ENCODE measurements around the gene PHRF1.
A peak's percentile ranks its signal among the peaks of the same experiment; 100 is the strongest.

PHRF1 gene

DNA sequence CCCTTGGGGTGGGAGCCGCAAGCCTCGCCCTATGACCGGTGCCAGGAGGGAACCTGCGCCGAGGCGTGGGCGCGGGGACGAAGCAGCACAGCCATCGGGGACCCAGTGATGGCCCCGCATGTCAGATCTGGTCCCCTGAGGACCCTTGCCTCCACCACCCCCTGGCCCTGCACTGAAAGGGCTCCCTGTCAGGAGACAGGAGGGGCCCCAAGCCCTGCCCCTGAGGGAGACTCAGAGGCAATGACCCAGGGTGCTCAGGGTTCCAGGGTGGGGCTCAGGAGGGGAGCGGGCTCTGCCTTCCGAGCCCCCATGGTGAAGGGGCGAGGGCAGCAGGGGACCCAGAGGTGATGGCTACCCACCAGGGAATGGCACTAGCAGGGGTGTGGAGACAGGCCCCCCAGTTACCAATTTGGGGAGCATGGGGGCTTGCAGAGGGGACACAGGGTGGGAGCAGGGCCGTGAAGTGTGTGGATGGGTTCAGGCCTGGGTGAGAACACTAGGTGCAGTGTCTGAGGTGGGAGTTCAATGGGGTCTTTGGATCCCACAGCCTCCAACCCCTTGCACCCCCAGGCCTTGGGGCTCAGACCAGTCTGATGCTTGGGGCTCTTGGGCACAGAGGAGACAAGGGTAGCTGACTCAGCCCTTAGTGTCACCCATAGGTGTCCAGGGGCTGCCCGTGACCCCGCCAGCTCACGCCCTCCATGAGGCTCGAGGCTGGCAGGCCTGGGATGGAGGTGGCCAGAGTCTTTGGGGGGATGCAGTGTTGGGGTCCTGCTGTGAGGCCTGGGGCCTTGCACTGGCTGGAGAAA is 38.4 kb upstream of the PHRF1 start:
- DNase-seq, result no peak

- no peak for DNase-seq
Measured at GRCh38 chr11:538431-539051, 37.7 kb upstream of the PHRF1 start.

- no peak for DNase-seq
Measured at GRCh38 chr11:539971-540481, 36.2 kb upstream of the PHRF1 start.

DNA sequence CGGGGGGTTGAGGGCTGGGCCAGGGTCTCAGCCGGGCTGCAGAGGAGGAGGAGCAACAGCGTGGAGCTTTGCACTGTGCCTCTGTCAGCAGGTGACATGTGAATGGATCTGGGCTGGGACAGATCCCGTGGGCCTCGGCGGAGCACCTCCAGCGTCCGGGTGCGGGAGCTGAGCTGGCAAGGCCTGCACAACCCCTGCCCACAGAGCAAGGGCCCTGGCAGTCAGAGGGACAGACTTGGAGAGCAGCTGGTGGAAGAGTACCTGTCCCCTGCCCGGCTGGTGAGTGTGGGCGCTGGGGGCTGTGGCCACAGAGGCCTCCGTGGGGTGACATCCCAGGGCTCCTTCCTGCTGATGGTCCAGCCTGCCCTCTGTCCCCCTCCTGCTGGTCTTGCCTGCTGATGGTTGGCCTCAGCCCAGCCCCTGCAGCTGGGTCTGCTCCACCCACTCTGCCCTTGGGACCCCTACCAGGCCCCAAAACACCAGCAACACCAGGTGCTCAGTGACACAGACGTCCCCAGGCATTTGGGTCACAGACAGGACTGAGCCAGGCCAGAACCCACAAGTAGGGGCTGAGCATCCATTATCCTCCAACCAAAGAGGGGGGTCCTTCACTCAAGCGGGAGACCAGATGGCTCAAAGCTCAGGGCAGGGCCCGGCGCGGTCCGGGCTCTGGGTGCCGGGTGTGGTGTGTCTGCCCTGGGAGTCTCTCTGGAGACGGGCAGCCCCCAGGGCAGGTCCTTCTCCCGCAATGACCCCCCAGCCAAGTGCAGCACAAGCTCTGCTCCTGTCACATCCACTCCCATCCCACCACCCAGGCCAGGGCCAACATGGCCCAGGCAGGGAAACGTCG is 35.5 kb upstream of the PHRF1 start:
- no peak for DNase-seq

DNA sequence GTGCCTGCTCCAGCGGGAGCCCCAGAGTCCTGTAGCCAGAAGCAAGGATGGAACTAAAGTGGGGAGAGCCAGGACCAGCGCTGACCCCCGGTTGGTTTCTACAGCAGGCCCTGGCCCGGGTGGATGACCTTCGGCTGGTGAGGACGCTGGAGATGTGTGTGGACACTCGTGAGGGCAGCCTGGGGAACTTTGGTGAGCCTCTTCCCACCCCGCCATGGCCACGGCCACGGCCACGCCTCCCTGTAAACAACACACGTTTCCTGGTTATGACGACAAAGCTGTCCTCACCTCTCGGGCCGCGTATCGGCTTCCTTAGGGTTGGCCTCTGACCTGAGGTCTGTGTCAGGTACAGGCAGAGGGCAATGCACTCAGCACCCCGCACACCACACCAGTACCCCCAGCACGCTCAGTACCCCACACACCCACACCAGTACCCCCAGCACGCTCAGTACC is 34.8 kb upstream of the PHRF1 start:
- DNase-seq, result no peak

DNA sequence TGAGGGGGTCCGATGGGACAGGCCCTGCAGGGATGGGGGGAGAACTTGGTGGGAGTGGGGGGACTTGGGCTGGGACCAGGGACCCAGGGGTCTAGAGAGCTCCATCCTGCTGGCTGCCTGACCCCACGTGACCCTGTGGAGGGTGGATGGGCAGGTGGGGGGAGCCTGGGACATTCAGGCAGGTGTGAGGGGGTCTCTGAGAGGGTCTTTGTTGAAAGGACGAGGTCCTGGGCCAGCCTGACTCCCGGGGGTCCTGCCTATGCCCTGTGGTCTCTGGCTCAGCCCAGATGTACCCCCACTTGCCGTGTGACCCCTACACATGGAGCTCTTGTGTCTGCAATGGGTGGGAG is 31.5 kb upstream of the PHRF1 start:
- DNase-seq, result no peak

DNA sequence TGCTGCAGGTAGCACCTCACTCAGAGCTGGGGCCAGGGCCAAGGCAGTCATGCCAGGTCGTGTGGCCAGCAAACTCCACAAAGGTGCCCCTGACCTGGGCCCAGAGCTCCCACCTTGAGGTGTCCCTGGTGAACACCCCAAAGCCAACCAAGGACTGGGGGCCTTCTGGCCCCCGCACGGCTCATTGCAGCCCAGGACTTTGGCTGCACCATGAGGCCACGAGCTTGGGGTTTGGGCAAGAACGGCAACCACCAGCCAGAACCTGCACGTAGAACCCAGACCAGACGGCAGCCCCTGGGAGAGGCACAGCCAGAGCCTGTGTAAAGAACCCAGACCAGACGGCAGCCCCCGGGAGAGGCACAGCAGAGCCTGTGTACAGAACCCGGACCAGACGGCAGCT is 31.1 kb upstream of the PHRF1 start:
- DNase-seq, result no peak

DNA sequence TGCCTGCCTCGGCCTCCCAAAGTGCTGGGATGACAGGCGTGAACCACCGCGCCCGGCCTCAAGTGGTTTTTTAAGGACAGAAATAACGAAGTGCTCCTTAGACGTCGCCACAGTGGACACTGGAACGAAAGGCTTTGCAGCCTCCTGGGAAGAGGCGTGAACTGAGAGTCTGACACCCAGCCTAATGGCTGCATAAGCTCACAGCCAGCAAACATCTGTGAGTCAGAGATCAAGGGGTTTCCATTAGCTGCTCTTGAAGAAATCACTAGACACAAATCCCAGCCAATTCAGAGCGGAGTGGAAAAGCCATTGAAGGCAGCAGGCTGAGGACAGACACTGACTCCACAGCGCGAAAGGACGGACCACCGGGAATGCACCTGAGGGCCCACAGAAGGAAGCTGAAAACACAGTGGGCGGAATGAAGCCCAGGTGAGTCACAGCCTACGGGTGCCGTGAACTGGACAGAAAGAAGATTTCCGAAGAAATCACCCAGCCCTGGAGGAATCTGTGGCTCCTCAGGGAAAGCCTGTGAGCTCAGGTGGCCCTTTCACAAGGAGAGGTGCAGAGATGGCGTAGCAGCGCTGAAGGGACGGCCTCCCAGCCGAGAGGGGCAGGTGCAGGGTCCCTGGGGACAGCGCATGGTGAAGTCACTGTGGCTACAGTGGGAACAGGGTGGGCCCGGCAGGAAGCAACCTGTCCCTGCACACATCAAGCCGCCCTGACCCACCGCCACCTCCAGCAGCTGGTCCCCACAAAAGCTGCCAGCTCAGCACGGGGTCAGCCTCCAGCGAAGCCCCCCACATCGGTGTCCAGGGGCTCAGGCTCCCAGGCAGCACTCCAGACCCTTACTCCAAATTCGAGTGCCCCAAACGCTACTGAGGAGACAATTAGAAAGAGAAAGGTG is 27.3 kb upstream of the PHRF1 start:
- DNase-seq, result no peak

GRCh38 chr11:550021-550745 is 26.1 kb upstream of the PHRF1 start:
- no peak for DNase-seq

DNA sequence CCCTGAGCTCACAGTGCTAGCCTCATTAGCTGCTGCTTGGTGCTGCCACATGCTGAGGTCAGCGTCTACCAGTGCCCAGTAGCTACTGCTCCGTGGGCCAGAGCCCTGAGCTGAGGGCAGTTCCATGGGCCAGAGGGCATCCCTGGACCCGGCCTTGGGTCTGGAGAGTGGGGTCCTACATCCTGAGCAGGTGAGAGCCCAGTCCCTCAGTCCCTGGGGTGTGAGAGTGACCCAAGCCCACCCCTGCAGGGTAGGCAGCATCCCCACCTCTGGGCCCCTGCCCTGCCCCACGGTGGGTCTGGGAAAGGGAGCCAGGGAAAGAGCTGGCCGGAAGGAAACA is 25.6 kb upstream of the PHRF1 start:
- no peak for DNase-seq

GRCh38 chr11:551131-551530 is 25.1 kb upstream of the PHRF1 start:
- no peak for DNase-seq

DNA sequence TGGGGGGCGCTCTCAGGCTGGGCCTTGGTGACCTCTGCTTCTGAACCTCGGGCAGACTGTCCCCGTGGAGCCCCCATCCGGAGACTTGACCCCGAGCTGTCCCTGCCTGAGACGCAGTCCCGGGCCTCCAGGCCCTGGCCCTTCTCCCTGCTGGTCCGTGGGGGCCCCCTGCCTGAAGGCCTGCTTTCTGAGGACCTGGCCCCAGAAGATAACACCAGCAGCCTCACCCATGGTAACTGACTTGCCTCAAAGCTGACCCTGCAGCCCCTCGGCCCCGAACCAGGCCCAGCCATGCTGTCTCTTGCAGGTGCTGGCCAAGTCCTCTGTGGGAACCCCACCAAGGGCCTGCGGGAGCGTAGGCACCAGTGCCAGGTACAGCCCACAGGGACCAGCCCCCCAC is 24.7 kb upstream of the PHRF1 start:
- no peak for DNase-seq

DNA sequence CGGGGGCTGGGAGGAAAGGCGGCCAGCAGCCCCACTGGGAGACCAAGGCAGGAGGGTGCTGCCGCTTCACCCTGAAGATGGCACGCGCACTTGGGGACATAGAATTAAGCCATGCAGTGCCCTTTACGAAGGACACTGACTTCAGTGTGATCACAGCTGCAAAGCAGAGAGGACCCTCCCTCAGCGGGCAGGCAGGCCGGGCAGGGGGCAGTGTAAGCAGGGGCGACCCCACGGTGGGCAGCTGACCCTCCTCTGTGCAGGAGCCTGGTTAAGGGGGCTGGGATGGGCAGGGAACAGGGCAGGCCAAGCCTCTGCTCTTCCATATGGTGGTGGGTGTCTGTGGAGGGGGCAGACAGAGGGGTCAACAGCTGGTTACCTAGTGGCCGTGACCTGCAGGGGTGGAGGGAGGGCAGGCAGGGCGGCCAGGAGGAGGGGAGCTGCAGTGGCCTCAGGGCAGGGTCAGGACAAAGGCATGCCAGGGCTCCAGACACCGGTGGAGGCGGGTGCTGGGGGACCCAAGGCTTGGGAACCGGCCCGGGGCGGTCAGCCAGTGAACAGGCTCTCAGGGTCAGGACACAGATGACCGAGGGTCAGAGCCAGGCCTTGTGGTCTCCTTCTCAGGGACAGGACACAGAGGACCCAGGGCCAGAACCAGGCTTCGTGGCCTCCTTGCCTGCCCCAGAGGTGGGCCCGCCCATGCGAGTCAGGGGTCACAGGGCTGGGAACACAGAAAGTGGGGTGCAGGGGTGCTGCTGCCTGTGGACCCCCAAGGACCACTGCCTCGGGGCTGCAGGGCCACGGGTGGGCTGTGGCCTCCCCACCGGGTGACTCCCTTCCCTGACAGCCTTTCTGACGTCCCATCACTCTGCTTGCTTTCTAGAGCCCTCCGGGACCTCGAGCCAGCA is 22.9 kb upstream of the PHRF1 start:
- DNase-seq, result no peak

DNA sequence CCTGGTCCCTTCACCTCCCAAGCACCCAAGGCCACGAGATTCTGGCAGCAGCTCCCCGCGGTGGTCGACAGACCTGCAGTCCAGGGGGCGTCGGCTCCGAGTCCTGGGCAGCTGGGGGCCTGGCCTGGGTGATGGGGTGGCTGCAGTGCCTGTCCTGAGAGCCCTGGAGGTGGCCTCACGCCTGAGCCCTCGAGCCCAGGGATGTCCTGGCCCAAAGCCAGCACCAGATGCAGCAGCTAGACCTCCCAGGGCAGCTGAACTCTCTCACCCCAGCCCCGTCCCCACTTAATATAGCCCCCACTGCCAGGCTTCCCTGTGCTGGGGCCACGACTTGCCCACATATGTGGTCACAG is 22.3 kb upstream of the PHRF1 start:
- DNase-seq, result no peak

DNA sequence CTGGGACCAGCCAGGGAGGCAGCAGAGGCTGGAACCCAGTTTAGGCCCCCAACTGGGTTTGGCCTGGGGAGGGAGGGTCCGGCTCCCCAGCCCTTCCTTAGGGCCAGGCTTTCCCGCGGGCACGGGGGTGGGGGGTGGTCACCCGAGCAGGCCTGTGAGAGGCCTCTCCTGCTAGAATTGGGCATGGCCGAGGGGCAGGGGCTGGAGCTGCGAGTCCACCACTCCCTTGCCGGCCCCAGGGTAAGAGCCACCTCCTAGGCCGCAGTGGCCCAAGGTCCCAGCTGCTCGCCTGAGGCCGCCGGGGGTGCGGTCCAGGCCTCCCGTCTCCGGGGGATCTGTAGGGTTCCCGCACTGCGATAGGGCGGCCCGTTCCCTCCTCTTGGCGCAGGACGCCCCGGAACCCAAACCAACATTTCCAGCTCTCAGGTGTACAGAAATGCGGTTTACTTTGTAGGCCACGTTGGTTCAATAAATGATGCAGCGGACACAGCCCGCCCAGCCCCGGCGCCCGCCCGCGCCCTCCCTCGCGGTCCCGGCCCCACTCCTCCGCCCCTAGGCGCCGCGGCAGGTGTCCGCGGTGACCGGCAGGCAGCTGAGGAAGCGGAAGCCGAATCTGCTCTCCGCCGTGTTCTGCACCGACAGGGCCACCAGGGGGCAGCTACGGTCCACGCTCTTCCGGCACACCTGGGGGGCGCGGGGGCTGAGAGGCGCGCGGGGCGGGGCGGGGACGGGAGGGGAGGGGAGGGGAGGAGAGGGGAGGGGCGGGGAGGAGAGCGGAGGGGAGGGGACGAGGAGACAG is 21.6 kb upstream of the PHRF1 start:
- peak; percentile 55 to 76 (median 71) for DNase-seq

- DNase-seq, result peak in 2 of 6 experiments; percentile 46 to 54
Measured at GRCh38 chr11:555227-555779, 21.0 kb upstream of the PHRF1 start.

DNA sequence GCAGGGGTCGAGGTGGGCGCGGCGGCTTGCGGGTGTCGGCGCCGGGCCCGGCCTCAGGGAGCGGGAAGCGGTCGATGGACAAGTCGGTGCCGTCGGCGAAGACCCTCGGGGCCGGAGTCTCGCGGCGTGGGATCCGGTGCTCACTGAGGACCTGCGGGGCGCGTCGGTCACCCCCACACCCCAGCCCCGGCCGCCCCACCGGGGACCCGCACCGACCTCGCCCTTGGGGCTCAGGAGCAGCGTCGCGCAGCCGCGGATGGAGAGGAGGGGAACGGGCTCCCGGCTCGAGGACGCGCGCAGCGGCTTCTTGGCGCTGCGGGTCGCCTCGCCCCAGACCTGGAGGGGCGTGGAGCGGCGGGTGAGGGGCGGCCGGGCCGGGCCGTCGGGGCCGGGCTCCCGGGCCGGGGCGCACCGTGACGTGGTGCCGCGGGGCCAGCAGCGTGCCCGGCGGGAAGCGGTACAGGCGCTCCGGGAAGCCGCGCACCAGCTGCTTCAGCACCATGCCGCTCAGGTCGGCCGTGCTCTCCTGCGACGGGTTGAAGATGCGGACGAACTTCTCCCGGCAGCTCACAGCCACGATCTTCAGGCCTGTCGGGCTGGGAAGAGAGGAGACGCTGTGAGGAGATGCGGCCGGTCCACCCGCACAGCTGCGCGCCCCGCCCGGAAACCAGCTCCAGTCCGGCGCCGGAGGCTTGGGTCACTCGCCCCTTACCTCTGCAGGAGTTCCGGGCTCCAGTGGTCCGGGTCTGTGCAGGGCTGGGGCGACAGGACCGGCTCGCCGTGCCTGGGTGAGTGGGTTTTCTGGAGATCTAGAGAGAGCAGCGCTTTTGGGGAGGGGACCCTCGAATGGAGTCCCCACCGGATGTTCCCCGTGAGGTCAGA is 20.2 kb upstream of the PHRF1 start:
- DNase-seq, result peak in 2 of 6 experiments; percentile 38 to 54

GRCh38 chr11:556662-557256 is 19.5 kb upstream of the PHRF1 start:
- DNase-seq, result no peak
